Superior temporal gyrus (tissue), 1 donor: Measurements from ENCODE around the gene USP15.

Experiments
- DNase-seq: peaks from one replicate; pipeline ENCODE4 v3.0.0-alpha.2; 2016; ENCODE audit errors: extremely low spot score

USP15 gene

DNA sequence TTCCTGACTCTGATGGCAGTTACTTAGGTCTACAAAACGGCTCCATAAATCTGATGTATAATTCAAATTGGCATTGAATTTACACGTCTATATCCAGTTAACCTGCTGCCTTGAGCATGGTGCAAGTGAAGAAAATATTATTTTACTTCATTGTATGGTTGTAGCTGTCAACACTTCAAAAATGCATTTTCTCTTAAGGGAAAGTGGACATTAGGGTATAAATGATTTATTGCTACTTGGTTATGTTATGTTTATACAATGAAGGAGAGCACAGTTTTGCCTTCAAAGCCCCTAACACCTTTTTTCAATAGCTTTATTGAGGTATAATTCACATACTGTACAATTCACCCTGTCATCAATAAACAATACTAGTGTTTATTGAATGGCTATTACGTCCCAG lies 2.0 kb upstream of the USP15 start:
- DNase-seq: no peak

GRCh38 chr12:62258941-62259630 lies 1.1 kb upstream of the USP15 start:
- DNase-seq: no peak

DNA sequence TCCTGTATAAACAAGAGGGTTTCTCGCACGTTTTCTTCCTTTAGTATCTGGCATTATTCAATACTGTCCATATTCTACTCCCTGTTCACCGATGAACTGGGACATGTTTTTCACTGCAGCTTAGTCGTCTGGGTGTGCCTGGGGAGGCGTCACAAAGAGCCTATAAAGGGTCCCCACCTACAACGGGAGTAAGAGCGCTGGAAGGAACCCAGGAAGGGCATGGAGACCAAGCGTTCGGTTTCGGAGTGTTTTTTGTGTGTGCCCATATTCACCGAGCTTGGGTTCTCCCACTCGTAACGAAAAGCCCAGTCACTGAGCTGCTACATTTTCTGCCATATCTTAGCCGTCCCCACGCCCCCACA lies 592 bp upstream of the USP15 start:
- DNase-seq: peak; percentile 75

DNA sequence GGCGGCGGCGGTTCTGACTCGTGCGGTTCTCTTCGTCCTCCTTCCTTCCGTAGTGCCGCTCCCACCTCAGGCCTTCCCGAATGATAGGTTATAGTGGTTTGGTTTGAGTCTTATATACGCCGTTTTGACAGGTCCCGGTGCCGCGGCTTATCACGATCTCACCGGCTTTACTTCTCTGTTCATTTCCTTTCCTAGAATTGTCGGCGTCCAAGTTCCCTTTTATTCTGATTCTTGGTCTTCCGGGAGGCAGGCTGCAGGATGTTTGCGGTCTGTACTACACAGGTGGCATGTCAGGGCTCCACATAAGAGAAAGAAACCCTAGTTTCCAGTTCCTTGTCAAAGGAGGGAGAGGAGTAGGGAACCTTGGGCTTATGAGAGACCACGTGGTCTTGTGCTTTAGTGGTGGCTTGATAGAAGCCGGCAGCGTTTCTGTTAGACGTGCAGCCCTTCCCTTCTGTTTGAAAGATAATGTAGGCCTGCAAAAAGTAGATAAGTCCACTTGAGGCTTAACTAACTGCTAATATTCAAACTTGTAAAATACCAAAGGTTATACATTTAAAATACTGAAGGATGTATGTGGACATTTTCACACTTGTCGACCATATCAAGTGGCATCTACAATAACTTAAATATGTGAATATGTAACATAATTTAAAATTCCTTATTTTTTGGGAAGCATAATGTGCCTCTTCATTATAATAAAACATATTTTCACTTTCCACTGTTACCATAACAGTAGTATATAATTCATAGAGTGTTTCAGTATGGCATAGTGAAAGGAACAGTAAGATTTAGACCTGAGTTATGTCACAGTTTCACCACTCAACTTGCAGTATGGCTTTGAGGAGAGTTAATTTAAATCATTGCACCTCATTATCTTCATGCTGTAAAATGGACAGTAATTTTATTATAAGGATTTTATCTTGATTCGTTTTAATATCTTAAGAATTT lies 804 bp downstream of the USP15 start:
- DNase-seq: peak; percentile 65

DNA sequence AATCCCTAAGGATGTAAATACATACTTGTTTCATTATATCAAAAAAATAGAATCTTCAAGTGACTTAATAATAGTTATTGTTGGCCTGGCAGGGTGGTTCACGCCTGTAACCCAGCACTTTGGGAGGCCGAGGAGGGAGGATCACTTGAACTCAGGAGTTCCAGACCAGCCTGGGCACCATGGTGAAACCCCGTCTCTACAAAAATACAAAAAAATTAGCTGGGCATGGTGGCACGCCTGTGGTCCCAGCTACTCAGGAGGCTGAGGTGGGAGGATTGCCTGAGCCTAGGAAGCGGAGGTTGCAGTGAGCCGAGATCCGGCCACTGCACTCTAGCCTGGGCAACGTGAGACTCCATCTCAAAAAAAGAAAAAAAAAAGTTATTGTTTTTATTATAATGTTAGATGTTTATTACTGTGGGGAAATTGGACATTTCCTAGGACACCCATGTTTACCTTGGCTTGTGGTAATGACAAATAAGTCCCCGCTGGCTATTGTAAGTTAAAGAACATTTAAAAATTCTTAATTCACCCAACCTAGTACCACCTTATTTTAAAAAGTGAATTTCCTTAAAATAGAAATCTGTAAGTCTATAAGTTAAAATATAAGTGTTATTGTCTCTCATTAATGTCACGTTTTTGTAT lies 1.8 kb downstream of the USP15 start:
- no peak for DNase-seq

DNA sequence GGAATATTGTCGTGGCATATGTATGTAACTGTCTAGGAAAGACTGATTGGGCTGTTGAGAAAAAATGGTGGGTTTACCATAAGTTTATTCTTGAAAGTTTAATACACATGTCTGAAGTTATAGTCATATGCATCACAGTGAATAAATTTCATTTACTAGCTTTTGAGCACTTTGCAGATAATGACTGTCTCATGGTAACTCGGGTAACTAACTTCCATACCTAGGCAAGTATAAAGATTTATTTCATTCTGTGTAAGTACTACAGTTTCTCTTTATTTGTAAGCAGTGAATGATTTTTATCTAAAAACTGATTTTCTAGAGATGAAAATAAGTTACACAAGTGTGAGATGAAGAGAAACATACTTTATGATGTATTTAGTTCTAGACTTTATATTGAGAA lies 3.0 kb downstream of the USP15 start:
- no peak for DNase-seq

- DNase-seq: no peak
Measured at GRCh38 chr12:62263966-62264365, 3.8 kb downstream of the USP15 start.

GRCh38 chr12:62264706-62265105 lies 4.5 kb downstream of the USP15 start:
- no peak for DNase-seq

DNA sequence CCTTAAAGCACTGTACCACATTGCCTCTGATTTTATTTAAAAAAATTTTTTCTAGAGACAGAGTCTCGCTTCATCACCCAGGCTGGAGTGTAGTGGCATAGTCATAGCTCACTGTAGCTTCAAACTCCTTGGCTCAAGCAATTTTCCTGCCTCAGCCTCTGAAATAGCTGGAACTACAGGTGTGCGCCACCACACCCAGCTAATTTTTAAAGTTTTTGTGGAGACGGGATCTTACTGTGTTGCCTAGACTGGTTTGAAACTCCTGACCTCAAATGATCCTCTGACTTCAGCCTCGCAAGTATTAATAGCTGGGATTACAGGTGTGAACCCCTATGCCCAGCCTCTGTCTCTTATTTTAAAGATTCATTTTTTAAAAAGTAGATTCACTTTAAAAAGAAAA lies 5.3 kb downstream of the USP15 start:
- no peak for DNase-seq

- no peak for DNase-seq
Measured at GRCh38 chr12:62267026-62267425, 6.8 kb downstream of the USP15 start.

DNA sequence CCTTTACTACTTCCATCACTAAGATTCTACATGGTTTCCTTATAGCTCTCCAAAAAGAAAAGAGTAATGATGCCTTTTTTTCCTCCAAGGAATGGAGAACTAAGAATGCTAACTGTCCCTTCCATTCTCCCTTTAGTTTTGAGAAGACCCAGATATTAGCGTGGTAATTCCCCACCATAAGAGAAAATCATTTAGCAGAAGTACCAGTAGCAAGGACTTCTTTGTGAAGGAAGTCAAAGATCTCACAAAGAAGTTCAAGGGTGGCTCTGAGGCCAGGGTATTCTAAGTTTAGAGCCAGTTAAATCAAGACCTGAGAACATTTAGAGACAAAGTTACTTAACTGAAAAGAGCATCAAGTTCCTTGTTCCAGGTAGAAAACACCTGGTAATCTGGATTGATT lies 7.3 kb downstream of the USP15 start:
- no peak for DNase-seq

GRCh38 chr12:62268956-62269355 lies 8.8 kb downstream of the USP15 start:
- DNase-seq: no peak

DNA sequence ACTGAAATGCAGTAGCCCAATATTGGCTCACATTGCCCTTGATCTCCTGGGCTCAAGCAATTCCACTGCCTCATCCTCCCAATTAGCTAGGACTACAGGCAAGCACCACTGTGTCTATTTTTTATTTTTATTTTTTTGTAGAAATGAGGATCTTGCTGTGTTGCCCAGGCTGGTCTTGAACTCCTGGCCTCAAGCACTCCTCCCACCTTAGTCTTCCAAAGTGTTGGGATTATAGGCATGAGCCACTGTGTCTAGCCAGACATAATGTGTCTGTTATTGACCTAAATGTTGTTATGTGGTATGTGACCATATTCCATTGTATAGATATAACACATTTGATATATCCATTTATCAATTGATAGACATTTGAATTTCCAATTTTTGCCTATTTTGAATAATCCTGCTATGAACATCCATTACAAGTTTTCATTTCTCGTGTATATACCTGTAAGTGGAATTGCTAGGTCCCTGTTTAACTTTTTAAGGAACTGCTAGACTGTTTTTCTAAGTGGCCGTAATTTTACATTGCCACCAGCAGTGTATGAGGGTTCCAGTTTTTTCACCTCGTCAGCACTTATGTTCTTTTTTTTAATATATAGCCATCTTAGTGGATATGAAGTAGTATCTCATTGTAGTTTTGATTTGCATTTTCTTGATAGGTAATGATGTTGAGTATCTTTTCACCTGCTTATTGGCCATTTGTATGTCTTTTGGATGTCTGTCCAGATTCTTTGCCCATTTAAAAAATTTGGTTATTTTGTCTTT lies 9.4 kb downstream of the USP15 start:
- no peak for DNase-seq

DNA sequence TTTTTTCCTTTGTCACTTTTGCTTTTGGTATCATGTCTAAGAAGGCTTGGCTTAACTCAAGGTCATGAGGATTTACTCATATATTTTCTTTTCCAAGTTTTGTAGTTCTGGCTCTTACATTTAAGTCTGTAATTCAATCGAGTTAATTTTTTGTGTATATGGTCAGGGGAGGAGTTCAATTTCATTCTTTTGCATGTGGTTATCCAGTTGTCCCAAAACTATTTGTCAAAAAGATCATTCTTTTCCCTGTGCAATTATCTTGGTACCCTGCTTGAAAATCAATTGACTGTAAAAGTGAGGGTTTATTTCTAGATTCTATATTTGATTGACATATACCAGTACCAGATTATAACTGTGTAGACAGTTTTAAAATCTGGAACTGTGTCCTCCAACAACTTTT lies 10.2 kb downstream of the USP15 start:
- DNase-seq: no peak

DNA sequence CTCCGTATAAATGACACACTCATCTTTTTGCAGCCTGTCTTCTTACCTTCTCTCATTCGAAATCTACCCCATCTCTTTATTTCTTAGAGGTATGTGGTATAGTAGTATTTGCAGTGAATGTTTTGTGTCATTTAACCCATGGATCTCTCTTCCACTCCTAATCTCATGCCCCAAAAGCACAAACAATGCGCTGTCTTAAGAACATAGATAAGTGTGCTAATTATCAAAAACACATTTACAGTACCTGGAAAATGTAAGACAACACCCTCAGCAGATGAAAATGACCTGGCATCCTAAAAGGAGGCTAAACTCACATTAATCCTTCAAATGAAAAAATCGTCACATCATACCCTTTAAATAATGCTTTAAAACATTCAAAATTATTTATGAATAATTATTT lies 10.7 kb downstream of the USP15 start:
- no peak for DNase-seq

- no peak for DNase-seq
Measured at GRCh38 chr12:62272936-62273552, 12.8 kb downstream of the USP15 start.

DNA sequence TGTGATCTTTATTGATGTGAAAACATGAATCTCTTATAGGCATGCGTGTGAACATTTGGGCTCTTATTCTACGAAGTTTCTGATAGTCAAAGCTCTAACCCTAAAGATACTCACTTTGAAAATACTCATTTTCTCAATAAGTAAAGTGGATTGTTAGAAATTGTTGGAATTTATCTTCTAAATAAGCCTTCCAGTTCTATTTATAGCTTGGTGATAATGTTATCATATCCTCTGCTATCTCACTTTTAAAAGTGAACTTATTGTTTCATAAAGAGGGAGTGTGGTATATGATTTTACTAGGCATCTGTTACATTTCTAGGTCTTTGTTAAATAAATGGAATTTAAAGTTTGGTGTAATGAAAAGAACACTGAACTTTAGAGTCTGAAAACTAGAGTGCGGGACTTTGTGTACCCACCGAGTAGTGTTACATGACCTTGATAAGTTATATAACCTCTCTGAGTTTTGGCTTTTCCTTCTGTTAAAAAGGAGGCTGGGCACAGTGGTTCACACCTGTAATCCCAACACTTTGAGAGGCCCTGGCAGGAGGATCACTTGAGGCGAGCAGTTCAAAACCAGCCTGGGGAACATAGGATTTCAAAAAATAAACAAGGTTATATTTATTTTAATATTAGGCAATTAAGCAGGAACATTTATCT lies 13.6 kb downstream of the USP15 start:
- DNase-seq: no peak

DNA sequence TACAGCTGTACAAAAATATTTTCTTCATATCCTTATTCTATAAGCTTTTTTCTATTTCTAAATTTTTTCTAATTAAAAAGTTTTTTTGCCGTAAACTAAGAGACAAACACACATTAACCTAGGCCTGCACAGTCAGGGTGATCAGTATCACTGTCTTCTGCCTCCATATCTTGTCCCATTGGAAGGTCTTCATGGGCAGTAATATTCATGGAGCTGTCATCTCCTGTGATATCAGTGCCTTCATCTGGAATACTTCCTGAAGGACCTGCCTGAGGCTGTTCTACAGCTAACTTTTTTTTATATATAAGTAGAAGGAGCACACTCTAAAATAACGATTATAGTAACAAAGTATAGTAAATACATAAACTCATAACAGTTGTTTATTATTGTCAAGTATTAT lies 17.8 kb downstream of the USP15 start:
- no peak for DNase-seq

- DNase-seq: no peak
Measured at GRCh38 chr12:62279058-62279457, 18.9 kb downstream of the USP15 start.

GRCh38 chr12:62279961-62280360 lies 19.8 kb downstream of the USP15 start:
- DNase-seq: no peak
